Measurements from ENCODE around the gene GLO1.

The GLO1 gene

DNA sequence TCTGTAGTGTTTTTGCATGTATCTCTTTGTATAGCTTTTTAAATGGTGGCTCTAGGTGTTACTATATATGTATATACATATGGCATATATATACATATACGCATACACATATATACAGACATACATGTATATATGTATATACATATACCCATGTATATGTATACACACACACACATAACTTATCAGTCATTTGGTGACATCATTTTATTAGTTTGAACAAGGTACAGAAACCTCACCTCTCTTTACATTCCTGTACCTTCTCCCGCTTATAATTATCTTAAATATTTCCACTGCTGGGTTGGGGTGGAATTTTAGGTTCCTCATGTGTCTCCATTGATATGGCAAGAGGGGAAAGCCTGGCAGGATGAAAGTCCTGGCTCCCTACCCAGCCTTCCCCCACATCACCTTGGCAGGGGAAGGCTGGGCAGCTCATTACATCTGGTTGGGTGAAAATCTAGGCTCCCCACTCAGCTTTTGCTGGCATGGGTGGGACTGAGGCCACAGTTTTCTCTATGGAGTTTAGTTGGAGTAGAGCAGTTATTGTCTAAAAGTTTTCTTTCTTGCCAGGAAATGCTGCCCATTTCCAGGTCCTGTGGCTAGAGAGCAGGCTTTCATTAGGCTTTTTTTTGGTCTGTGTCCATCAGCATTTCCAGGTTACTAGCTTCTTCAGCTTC is 7.6 kb downstream of the GLO1 start:
- peaks cover 82% of the 10 kb centered on the region for H3K9me3 Mint-ChIP-seq
- TF ChIP-seq, protein P1, sequence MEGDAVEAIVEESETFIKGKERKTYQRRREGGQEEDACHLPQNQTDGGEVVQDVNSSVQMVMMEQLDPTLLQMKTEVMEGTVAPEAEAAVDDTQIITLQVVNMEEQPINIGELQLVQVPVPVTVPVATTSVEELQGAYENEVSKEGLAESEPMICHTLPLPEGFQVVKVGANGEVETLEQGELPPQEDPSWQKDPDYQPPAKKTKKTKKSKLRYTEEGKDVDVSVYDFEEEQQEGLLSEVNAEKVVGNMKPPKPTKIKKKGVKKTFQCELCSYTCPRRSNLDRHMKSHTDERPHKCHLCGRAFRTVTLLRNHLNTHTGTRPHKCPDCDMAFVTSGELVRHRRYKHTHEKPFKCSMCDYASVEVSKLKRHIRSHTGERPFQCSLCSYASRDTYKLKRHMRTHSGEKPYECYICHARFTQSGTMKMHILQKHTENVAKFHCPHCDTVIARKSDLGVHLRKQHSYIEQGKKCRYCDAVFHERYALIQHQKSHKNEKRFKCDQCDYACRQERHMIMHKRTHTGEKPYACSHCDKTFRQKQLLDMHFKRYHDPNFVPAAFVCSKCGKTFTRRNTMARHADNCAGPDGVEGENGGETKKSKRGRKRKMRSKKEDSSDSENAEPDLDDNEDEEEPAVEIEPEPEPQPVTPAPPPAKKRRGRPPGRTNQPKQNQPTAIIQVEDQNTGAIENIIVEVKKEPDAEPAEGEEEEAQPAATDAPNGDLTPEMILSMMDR (IDR thresholded peaks at IDR 0.05): no peak
- DNase-seq: no peak
- H3K4me3 Mint-ChIP-seq: no peak overlapping the region
- no peaks in the 10 kb centered on the region for H3K27me3 Mint-ChIP-seq (ENCODE audit: low read depth, poor library complexity)
- no peak overlapping the region for H3K27ac Mint-ChIP-seq
- no peaks in the 10 kb centered on the region for H3K4me1 Mint-ChIP-seq
- H3K36me3 Mint-ChIP-seq (ENCODE audit: low read depth): peaks cover 97% of the 10 kb centered on the region

DNA sequence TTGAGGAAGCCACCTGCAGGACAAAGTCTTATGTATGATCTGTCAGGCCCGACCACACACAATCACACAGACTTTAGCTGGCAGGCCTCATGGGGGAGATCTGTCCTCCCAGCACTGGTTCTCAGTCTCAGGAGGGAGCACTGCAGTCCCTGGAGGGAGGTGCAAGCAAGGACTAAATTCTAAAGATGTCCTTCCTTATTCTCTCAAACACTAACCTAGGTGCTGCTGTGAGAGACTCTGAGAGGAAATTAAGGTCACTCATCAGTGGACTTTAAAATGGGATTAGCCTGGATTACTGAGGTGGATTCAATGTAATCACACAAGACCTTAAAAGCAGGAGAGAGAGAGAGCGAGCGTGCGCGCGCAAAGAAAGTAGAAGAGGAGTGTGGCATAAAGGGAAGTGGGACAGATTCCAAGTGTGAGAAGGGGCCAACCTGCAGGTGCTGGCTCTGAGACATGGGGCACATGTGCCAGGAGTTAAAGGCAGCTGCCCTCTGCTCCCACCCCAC is 14.3 kb downstream of the GLO1 start:
- no peaks in the 10 kb centered on the region for H3K27me3 Mint-ChIP-seq (ENCODE audit: low read depth, poor library complexity)
- peaks cover 57% of the 10 kb centered on the region for H3K36me3 Mint-ChIP-seq (ENCODE audit: low read depth)
- H3K4me3 Mint-ChIP-seq: no peak overlapping the region
- H3K9me3 Mint-ChIP-seq: peaks cover 18% of the 10 kb centered on the region
- TF ChIP-seq, protein P1 (IDR thresholded peaks at IDR 0.05): no peak
- no peak overlapping the region for H3K27ac Mint-ChIP-seq
- DNase-seq: no peak
- H3K4me1 Mint-ChIP-seq: peaks cover 7% of the 10 kb centered on the region

DNA sequence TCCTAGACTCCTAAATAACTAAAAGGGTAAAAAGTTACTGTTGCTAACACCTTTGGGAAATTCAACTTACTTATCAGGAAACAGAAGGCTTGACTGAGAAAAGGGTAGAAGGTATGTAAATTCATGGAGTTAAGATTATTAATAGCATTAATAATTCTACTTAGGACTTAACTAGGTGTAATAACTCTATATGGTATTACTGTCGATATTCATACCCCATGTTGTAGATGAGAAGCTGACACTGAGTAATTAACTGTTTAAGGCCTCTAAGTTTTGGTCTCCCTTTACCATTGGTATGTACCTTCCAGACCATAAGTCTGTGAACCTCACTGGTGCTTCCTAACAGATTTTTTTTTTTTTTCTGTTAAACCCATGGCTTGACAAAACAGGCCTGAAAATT is 15.4 kb downstream of the GLO1 start:
- H3K9me3 Mint-ChIP-seq: peaks cover 7% of the 10 kb centered on the region
- H3K27ac Mint-ChIP-seq: no peak overlapping the region
- TF ChIP-seq, protein P1 (IDR thresholded peaks at IDR 0.05): no peak
- peaks cover 7% of the 10 kb centered on the region for H3K4me1 Mint-ChIP-seq
- H3K27me3 Mint-ChIP-seq (ENCODE audit: low read depth, poor library complexity): no peaks in the 10 kb centered on the region
- DNase-seq: no peak
- H3K36me3 Mint-ChIP-seq (ENCODE audit: low read depth): peaks cover 57% of the 10 kb centered on the region
- H3K4me3 Mint-ChIP-seq: no peak overlapping the region

DNA sequence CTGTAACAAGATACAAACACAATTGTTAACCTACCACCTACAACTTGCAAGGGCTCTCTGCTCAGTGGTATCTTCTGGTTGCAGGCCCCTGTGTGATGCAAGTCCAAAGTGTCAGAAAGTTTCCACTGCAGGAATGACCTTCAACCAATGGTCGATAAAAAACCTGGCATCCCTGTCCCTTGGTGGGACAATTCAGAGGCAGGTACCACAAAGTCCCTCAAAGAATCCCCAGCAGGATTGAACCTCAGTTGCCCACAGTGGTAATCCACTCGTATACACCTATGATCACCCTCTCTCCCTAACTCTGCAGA is 15.9 kb downstream of the GLO1 start:
- H3K27me3 Mint-ChIP-seq (ENCODE audit: low read depth, poor library complexity): no peaks in the 10 kb centered on the region
- H3K4me3 Mint-ChIP-seq: no peak overlapping the region
- H3K4me1 Mint-ChIP-seq: peaks cover 7% of the 10 kb centered on the region
- TF ChIP-seq, protein P1 (IDR thresholded peaks at IDR 0.05): no peak
- DNase-seq: no peak
- H3K9me3 Mint-ChIP-seq: peaks cover 3% of the 10 kb centered on the region
- peaks cover 57% of the 10 kb centered on the region for H3K36me3 Mint-ChIP-seq (ENCODE audit: low read depth)
- no peak overlapping the region for H3K27ac Mint-ChIP-seq

DNA sequence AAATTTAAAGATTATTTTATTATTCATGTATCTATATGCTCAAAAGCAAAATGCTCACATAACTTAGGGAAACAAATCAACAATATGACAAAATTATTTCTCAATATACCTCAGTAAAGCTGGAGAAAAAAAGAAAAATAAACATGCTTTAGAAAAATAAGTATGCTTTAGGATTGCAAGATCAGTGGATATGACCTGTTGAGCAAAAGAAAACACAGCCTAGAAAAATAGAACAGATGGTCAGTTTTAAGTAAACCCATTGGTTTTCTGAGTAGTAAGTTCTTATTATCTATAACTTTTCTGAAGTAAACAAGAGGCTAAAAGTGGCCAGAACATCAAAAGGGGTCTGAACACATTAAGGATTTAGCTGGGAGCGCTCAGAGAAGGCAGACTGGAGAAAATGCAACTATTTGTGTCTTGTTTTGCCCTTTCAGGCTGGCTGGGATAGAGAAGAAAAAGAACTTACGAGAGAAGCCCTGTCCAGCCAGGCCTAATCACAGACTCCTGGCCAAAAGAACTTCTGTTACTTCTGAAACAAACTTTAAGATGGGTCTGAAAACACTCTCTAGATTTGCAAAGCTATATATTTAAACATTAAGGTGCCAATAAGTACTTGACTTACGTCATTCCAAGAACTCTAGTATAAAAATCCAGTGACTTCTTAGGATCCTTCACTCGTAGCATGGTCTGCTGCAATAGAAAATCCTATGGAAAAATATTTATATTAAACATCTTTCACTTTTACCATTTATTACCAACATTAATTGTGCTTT is 16.5 kb downstream of the GLO1 start:
- Mint-ChIP-seq H3K9me3 (no peaks in the 10 kb centered on the region), H3K4me1 (peaks cover 7% of the 10 kb centered on the region), H3K27ac (peak overlapping the region; percentile 47), H3K27me3 (ENCODE audit: low read depth, poor library complexity) (no peaks in the 10 kb centered on the region), H3K36me3 (ENCODE audit: low read depth) (peaks cover 57% of the 10 kb centered on the region), H3K4me3 (no peak overlapping the region)
- TF ChIP-seq, protein P1 (IDR thresholded peaks at IDR 0.05): no peak
- no peak for DNase-seq

Data from nephron progenitor cell (in vitro differentiated cells).